HepG2 (cell line): Measurements from ENCODE around the gene IL1R1. TPM values are rescaled to one million over a fixed set of nuclear protein-coding genes. Genes with fewer than 3 reads are reported as not detected.
A peak's percentile ranks its signal among the peaks of the same experiment; 100 is the strongest.

ENCODE experiments used
- CEBPB ChIP-seq: IDR thresholded peaks from 2 replicates; pipeline ENCODE4 v1.6.1; 2011; ENCODE audit warnings: low read depth, low read length, improper control_type of control experiment, borderline replicate concordance
- CEBPG ChIP-seq: IDR thresholded peaks from 2 replicates; pipeline ENCODE4 v1.6.1; 2016
- CEBPZ ChIP-seq: IDR thresholded peaks from 2 replicates; pipeline ENCODE4 v1.6.1; 2012; ENCODE audit warnings: low read length, improper control_type of control experiment
- DZIP1 ChIP-seq: sonication (generic); formaldehyde crosslinking; IDR thresholded peaks from 2 replicates; pipeline ENCODE4 v1.5.0; 2020; ENCODE audit warnings: mild to moderate bottlenecking, missing genetic modification reagents
- KMT2B ChIP-seq: IDR thresholded peaks from 2 replicates; pipeline ENCODE4 v1.6.1; 2016; ENCODE audit warnings: missing genetic modification reagents, missing compliant biosample characterization
- MED1 ChIP-seq: sonication (generic); formaldehyde crosslinking; IDR thresholded peaks from 2 replicates; pipeline ENCODE4 v1.4.0; 2020; ENCODE audit warnings: missing genetic modification reagents
- MED8 ChIP-seq: sonication (generic); formaldehyde crosslinking; IDR thresholded peaks from 2 replicates; pipeline ENCODE4 v1.8.1; 2023; ENCODE audit warnings: mild to moderate bottlenecking, missing genetic modification reagents; ENCODE audit not compliant: insufficient replicate concordance
- MTF1 ChIP-seq: sonication (generic); formaldehyde crosslinking; IDR thresholded peaks from 2 replicates; pipeline ENCODE4 v1.5.0; 2020; ENCODE audit warnings: missing genetic modification reagents
- PAF1 ChIP-seq: IDR thresholded peaks from 2 replicates; pipeline ENCODE4 v1.6.1; 2016; ENCODE audit warnings: missing genetic modification reagents, missing compliant biosample characterization
- PHF8 ChIP-seq: sonication (generic); formaldehyde crosslinking; IDR thresholded peaks from 2 replicates; pipeline ENCODE4 v1.5.0; 2020; ENCODE audit warnings: missing genetic modification reagents
- POLR2AphosphoS5 ChIP-seq: IDR thresholded peaks from 2 replicates; pipeline ENCODE4 v1.6.1; 2012; ENCODE audit warnings: low read depth, low read length
- SNAPC4 ChIP-seq: sonication (generic); formaldehyde crosslinking; IDR thresholded peaks from 2 replicates; pipeline ENCODE4 v1.4.0; 2020; ENCODE audit warnings: mild to moderate bottlenecking, missing genetic modification reagents
- SUZ12 ChIP-seq: fragments of 150-350 bp; IDR thresholded peaks from 2 replicates; pipeline ENCODE4 v1.6.1; 2014; ENCODE audit warnings: low read depth, low read length
- TAF1 ChIP-seq: sonication (generic); formaldehyde crosslinking; IDR thresholded peaks from 2 replicates; pipeline ENCODE4 v1.4.0; 2020; ENCODE audit warnings: missing genetic modification reagents
- YY1 ChIP-seq: IDR thresholded peaks from 2 replicates; pipeline ENCODE4 v1.6.1; 2011; ENCODE audit warnings: low read length, low read depth, moderate library complexity, mild to moderate bottlenecking; ENCODE audit not compliant: insufficient read depth, insufficient replicate concordance
- ZNF414 ChIP-seq: sonication (generic); formaldehyde crosslinking; IDR thresholded peaks from 2 replicates; pipeline ENCODE4 v1.5.0; 2020; ENCODE audit warnings: missing genetic modification reagents
- ZNF607 ChIP-seq: sonication (generic); formaldehyde crosslinking; IDR thresholded peaks from 2 replicates; pipeline ENCODE4 v1.5.1; 2020; ENCODE audit warnings: missing genetic modification reagents, mild to moderate bottlenecking, borderline replicate concordance
- ZNF7 ChIP-seq: IDR thresholded peaks from 2 replicates; pipeline ENCODE4 v1.6.1; 2016; ENCODE audit warnings: missing biosample characterization, missing genetic modification reagents
- ZNF713 ChIP-seq: sonication (generic); formaldehyde crosslinking; IDR thresholded peaks from 2 replicates; pipeline ENCODE4 v1.4.0; 2020; ENCODE audit warnings: mild to moderate bottlenecking, missing genetic modification reagents
- polyA plus RNA-seq, 8 experiments: library from polyadenylated mRNA; depleted of rRNA in 3 of 8; stranded (reverse) in 7 of 8; unstranded in 1 of 8; fragments of >200 nt; fragmentation: Illumina TruSeq in 4 of 8; extraction: Trizol in 4 of 8; gene quantifications; 2 replicates each; pipeline versions ENCODE4 v1.2.1 to v1.2.3, GENCODE V29; 2011 to 2016; ENCODE audit warnings: low read depth in 4 of 8, missing spikeins in 1 of 8, mixed read lengths in 1 of 8; ENCODE audit not compliant: insufficient read depth in 1 of 8
- total RNA-seq, 5 experiments: library from RNA; depleted of rRNA; stranded (reverse); fragments of >200 nt; fragmentation: Illumina TruSeq; extraction: Trizol; gene quantifications; 2 replicates each; pipeline ENCODE4 v1.2.3, GENCODE V29; 2016; ENCODE audit warnings: low read depth in 1 of 5

IL1R1 gene
- total and polyA plus RNA-seq, 2 of the 13 experiments (the other 11 are each of a cell fraction or from before 2014, with no cell fraction given) = 38.0 to 93.1 TPM

GRCh38 chr2:102141970-102142828, at the start of gene IL1R1 (continued):
- TF ChIP-seq PAF1 (no peak), CEBPG (CRISPR knock-in tag) (no peak), DZIP1 (CRISPR knock-in tag) (no peak), POLR2AphosphoS5 (peak; percentile 46; the same call in 1 of the 2 replicates), SUZ12 (no peak), PHF8 (CRISPR knock-in tag) (peak; percentile 63), ZNF7 (CRISPR knock-in tag) (no peak), SNAPC4 (CRISPR knock-in tag) (no peak), TAF1 (CRISPR knock-in tag) (peak; percentile 80), CEBPB (no peak), MTF1 (CRISPR knock-in tag) (no peak), ZNF607 (CRISPR knock-in tag) (no peak; the same call in 1 of the 2 replicates), MED8 (CRISPR knock-in tag) (no peak), KMT2B (no peak), ZNF414 (CRISPR knock-in tag) (no peak), ZNF713 (CRISPR knock-in tag) (no peak), CEBPZ (no peak), YY1 (peak; percentile 49), MED1 (peak; percentile 77)
